ENCODE results near the gene PNMT.
"Not testable (repeated sequence)": the region's sequence is repeated elsewhere in the genome, so short reads cannot be mapped to it uniquely, and the experiment has no call there.

Gene PNMT

DNA sequence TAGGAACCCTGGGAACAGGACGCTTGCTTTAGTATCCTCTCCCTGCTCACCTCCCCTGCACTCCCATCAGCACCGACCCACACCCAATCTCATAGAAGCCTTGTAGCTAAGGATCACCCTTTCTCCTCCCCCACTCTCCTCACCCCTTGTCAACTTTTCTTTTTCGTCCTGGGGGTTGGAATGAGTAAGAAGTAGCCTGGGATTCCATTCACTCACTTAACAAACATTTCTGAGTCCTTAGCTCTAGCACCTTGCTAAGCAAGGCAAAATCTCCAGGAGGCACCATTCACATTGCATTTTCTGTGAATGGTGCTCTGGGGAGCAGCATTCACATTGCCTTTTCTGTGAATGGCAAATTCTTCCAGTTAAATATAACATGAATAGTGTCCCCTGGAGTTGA is 20.7 kb downstream of the PNMT start:
- no peak for DNase-seq

DNA sequence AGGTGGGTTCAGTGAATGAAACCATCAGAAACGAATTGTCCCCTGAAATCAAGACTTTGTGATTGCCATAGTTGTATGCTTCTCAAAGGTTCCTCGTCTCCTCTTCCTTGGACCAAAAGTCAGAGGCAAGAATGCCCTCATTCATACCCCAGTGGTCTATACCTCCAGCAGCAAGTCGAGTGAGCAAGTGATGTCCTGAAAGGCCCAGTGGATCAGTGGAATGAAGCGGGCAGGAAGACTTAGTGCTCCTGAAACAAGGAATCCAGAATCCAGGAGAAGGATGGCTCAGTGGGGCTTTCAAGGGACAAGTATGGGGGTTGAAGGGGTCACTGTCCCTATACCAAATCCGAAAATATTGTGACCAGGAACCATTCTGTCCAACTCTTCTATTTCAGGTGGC is 26.3 kb downstream of the PNMT start:
- no peak for DNase-seq

DNA sequence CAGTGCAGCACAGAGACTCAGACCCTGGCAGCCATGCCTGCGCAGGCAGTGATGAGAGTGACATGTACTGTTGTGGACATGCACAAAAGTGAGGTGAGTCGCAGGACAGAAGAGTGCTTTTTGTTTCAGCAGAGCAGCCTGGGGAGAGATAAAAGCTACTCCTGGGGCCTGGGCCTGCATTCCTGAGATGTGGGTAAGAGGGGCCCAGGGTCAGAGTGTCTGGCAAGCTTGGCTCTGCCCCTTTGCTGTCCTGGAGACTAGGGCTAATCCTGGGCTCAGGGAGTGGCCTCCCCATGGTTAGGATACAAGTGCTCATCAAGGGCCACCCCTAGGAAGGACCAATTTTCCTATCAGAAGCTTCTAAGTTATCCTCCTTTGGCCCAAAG is 26.8 kb downstream of the PNMT start:
- no peak for DNase-seq

DNA sequence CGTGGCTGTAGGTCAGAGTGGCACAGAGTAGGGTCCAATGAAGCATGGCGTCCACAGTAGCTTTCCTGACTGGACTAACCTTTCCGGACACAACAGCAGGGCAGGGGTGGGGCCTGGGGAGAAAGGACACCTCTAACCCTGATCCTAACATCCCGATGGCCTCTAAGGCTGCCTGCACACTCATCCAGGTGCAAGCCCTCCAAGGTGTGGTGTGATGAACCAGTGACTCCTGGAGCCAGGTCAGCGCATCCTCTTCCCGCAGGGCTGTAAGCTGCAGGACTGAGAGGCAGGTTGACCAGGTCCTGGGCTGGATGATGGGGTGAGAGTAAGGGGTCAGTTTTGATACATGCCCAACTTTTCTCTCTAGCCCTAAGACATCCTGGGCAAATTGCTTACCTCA is 28.5 kb downstream of the PNMT start:
- DNase-seq = no peak

DNA sequence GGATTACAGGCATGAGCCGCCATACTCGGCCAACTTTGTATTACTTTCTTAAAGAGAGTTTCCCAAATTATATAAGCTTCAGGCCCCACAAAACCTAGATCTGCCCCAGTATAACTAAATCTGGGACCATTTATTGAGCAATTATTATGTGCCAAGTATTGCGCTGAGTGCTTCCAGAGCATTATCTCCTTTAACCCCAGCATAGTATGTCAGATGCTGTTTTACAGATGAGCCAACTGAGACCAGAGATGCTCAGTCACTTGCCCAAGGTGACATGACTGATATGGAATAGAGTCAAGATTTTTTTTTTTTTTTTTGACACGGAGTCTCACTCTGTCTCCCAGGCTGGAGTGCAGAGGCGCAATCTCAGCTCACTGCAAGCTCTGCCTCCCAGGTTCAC is 29.7 kb downstream of the PNMT start:
- no peak for DNase-seq

DNA sequence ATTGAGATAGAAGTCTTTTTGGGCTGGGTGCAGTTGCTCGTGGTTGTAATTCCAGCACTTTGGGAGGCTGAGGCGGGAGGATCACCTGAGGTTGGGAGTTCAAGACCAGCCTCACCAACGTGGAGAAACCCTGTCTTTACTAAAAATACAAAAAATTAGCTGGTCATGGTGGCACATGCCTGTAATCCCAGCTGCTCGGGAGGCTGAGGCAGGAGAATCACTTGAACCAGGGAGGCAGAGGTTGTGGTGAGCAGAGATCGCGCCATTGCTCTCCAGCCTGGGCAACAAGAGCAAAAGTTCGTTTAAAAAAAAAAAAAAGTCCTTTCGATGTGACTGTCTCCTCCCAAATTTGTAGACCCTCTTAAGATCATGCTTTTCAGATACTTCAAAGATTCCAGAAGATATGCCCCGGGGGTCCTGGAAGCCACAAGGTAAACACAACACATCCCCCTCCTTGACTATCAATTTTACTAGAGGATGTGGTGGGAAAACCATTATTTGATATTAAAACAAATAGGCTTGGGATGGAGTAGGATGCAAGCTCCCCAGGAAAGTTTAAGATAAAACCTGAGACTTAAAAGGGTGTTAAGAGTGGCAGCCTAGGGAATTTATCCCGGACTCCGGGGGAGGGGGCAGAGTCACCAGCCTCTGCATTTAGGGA is 31.0 kb downstream of the PNMT start:
- DNase-seq = not testable (repeated sequence)

DNA sequence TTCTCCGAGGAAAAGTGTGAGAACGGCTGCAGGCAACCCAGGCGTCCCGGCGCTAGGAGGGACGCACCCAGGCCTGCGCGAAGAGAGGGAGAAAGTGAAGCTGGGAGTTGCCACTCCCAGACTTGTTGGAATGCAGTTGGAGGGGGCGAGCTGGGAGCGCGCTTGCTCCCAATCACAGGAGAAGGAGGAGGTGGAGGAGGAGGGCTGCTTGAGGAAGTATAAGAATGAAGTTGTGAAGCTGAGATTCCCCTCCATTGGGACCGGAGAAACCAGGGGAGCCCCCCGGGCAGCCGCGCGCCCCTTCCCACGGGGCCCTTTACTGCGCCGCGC is 31.5 kb downstream of the PNMT start, which contains the start of gene ERBB2:
Gene ERBB2 (plus strand): TSS at position 247 of the 330 bp plus-strand sequence. CDS start 175 bp downstream, outside the sequence.
- DNase-seq = no peak

DNA sequence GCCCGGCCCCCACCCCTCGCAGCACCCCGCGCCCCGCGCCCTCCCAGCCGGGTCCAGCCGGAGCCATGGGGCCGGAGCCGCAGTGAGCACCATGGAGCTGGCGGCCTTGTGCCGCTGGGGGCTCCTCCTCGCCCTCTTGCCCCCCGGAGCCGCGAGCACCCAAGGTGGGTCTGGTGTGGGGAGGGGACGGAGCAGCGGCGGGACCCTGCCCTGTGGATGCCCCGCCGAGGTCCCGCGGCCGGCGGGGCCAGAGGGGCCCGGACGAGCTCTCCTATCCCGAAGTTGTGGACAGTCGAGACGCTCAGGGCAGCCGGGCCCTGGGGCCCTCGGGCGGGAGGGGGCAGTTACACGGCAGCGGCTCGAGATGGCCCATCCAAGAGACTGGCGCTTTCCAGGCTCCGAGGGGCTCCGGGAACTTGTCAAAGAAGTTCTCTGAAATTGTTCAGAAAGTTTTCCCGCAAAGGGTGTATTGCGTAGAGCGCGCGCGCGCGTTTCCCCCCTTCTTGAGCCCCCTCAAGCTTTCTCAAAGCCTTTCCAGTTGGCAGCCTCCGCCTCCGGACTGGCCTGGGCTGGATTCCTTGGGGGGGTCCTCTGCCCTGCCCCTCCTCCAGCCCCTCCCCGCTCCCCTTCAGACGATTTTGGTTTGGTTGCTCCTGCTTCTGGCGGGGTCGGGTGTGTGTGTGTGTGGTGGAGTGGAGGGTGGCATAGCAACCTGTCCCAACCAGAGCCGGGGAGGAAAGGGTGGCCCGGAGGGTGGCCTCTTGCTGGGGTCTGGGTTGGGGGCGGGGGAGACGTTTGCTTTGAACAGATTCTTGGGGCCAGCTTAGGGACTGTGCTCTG is 32.1 kb downstream of the PNMT start:
- DNase-seq = no peak

DNA sequence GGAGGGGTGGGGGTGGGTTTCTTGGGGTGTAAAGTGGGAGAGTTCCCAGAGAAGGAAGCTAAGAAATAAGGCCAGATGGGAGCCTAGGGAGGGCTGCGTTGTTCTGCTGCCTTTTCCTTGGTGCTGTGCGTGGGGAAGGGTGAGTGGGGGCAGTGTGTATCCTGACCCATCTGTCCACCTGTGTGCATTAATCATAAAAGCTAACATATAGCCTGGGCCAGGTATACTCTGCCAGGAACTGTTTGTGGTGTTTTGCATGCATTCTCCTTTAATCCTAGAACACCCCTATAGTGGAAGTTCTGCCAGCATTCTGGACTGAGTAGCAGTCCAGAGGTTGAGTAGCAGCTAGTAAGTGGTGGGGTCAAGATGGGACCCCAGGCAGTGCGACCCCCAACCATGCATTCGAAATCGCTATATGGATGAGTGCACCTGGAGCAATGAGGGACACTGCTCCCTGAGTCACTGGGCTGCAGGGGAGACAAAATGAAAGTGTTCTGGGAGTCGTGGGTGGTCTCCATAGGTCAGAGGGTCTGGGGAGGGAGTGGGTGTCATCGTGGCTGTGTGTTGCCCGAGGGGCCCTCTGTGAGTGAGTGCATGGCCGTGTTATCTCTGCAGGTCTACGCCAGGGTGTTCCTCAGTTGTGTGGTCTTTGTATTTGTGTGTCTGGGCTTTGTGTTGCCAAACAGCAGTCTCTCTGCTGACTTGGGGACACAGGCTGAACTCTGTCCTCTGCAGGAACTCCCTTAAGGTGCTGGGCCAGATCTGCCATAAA is 32.9 kb downstream of the PNMT start:
- no peak for DNase-seq

DNA sequence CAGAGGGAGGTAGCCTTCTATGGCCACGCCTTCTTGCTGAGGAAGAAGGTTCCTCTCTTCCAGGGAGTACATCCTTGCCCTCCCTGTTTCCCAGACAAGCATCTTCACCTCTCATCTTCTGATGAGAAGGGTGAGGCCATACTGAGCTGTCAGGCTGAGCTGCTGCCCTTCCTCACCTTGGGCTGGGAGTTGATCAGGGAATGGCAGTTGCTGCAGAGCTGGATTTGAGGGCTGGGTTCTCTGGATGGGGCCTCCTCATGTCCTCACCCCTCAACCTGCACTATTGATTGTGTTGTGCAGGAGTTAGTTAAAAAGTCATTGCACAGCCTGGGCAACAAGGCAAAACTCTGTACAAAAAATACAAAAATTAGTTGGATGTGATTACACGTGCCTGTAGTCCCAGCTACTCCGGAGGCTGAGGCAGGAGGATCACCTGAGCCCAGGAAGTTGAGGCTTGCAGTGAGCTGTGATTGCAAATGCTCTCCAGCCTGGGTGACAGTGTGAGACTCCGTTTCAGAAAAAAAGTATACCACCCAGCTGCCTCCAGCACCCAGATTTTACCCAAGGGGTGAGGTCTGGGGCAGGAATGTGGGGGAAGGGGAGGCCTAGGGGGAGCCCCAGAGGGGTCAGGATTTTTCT is 33.6 kb downstream of the PNMT start:
- DNase-seq = no peak

DNA sequence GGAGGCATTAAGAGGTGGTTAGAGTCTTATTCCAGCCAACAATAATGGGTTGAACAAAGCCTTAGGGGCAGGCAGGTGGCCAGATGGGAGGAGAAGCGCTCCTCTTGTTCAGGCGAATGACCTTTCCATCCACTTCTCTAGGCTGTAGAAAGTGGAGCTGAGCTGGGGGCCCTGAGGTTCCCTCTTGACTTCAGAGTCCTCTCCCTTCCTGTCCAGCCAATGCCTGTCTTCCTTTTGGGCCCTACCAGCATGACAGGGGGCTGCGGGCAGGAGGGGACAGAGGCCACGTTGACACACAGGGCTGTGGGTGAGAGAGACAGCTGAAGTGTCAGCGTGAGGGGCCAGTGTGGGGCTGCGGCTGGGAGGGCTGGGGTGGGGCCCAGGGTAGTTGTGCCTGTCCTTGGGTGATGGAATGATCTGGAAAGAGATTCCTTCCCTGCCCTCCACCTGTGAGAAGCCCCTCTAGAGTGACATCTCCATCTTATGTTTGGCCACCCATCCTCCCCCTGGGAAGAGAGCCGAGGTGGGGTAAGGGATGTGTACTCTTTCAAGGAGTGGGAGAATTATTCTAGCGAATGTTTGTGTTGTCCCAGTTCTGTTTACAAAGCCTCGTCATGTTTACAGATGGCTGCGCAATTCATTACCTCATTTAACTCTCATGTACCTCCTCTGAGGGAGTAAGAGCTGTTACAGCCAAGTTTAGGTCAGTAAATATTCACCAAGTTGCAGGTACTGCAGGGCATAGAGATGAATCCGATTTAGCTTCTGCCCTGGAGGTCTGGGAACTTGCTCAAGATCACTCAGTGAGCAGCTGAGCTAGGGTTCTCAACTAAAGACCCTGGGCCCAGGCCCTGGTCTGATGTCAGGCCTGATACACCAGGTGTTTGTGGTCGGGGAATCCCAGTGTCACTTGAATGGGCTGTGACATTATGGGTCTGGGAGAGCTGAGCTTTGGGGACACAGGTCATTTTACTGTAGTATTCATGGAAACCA is 34.9 kb downstream of the PNMT start:
- no peak for DNase-seq

DNA sequence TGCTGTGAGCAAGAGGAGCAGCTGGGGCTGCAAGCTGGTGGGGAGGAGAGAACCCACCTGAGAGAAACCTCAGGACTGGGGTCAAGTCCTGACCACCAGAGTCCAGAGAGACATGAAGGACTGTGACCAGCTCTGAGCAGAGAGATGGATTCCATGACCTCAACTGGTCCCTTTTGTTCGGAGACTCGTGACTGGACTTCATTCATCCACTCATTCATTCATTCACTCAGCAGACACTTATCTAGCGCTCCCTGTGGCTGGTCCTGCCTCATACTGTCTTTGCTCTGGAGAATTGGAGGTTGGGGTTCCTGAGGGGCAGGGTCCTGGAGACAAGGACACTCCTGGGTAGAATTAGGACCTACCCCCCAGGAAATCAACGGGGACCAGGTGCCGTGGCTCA is 35.7 kb downstream of the PNMT start:
- no peak for DNase-seq

DNA sequence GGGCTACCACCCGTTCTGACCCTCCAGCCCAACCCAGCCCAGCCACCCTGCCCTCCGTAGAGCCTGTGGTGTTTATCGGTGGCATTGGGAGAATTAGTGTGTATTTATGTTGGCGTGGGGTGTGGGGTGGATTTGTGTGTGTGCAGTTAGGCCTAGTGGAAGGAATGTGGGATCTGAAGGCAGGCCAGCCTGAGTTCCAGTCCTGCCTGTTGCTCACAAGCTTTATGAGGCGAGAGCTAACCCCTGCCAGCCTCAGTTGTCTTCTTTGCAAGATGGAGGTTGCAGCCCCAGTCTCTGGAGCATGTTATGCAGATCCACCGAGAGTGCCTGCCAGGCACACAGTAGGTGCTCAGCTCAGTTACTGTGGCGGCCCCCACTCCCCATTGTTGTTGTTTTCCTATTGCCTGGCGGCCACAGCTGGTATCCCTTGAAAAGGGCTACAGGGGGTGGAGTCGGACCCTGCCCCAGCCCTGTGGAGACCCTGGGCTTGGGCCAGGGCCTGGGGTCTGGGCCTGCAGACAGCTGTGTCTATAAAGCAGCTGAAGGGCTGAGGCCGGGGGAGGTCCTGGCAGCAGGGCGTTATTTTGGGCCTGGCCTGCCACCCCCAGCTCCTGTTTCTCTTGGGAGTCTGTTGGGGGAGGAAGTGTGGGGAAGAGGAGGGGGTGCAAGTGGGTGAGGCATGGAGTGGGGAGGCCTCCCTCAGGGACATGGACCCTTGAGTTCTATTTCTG is 36.7 kb downstream of the PNMT start:
- DNase-seq = no peak

DNA sequence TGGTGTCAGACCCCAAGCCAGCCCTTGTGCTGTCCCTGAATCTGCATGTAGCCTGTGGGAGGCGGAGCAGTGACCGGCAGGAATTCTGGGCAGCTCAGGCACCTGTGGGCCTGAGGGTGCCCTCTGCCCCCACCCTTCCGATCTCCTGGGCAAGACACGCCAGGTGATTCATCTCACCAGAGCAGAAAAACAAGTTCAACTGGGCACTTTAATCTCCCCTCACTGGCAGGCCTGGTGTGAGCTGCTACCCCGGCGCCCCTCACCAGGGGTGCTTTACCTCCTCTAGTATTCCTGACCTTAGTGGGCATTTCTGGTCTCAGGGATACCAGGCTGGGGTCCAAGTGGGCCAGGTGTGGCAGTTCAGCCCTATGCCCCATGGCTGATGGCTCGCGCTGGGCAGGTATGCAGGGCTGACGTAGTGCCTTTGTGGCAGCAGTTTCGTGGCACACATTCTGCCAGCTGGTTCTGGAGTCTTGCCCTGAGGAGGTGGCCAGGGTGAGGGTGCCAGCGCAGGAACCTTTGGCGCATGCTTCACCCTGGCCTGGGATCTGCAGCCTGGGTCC is 37.6 kb downstream of the PNMT start:
- DNase-seq = no peak

DNA sequence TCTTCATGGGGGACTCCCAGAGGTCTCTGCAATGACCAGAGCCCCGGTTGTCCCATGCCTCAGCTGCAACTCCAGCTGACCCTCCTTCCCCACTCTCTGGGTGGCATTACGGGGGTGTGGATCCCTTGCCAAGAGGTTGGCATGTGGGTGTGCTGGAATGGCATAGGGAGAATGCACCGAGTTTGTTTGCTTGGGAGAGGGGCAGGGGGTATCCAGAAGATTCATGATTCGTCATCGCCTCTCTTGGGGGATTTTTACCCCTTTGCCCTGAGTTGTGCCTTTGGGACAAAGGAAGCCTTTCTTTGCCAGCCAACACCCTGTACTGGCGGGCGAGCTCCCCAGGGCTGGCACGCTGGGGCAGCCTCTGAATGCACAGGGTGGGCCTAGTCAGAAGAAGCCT is 38.1 kb downstream of the PNMT start:
- no peak for DNase-seq

DNA sequence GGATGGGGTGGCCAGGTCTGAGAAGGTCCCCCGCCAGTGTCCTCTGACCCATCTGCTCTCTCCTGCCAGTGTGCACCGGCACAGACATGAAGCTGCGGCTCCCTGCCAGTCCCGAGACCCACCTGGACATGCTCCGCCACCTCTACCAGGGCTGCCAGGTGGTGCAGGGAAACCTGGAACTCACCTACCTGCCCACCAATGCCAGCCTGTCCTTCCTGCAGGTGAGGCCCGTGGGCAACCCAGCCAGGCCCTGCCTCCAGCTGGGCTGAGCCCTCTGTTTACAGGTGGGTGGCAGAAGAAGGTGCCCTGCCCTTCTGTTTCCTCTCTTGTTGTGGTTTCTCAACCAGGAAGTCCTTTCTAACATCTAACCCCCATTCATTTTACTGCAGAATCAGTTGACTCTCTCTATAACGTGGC is 38.7 kb downstream of the PNMT start:
- peak in 1 of 2 donors; percentile 19 for DNase-seq

DNA sequence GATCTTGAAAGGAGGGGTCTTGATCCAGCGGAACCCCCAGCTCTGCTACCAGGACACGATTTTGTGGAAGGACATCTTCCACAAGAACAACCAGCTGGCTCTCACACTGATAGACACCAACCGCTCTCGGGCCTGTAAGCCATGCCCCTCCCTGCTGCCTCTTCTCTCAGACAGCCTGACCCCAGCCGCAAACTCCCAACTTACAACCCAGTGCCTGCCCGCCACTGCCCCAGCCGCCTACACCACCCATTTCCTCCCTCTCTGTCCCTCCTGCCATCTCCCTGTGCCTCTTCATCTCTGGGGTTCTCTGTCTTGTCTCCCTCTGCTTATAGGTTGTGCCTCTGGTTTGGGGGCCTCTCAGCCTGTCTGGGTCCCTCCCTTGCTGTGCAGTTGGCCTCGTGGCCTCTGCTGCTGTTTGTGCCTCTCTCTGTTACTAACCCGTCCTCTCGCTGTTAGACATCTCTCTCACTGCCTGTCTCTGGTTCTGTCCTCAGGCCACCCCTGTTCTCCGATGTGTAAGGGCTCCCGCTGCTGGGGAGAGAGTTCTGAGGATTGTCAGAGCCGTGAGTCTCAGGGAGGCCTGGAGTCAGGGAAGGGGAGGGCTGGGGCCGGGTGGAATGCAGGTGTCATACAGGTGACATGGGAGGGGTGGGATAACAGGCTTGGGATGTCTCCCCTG is 41.2 kb downstream of the PNMT start:
- peak in 1 of 2 donors; percentile 8 for DNase-seq

DNA sequence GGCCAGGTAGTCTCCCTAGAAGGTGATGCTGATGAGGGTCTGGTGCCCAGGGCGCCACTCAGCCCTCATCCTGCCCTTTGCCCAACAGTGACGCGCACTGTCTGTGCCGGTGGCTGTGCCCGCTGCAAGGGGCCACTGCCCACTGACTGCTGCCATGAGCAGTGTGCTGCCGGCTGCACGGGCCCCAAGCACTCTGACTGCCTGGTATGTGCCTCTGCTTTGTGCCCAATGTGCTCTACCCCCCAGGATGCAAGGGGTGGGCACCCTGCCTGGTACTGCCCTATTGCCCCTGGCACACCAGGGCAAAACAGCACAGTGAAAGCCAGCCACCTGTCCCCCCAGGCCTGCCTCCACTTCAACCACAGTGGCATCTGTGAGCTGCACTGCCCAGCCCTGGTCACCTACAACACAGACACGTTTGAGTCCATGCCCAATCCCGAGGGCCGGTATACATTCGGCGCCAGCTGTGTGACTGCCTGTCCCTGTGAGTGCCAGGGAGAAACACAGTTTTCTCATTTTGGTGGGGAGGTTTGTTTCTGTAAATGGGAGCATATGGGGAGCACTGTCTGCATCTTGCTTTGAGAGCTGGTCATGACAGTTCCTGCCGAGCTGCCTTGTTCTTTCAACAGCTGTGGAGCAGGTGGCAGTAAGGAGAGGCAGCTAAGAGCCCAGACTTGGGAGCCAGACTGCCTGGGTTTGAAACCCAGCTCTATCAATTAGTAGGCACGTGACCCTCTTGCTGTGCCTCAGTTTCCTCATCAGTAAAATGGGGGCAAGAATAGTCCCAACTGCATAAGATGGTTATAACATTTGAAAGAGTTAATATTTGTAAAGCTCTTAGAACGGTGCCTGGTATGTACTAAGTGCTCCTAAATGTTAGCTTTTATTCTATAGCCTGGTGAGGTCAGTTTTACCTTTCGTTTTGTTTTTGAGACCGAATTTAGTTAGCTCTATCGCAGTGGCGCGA is 42.0 kb downstream of the PNMT start:
- no peak for DNase-seq

DNA sequence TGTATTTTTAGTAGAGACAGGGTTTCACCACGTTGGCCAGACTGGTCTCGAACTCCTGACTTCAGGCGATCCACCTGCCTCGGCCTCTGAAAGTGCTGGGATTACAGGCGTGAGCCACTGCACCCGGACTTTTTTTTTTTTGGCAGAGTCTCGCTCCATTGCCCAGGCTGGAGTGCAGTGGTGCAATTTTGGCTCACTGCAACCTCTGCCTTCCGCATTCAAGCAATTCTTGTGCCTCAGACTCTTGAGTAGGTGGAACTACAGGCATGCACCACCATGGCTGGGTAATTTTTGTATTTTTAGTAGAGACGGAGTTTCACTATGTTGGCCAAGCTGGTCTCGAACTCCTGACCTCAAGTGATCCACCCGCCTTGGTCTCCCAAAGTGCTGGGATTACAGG is 42.8 kb downstream of the PNMT start:
- not testable (repeated sequence) for DNase-seq
